Urothelium cell line (cell line): Measurements from ENCODE around the gene MARF1.
"Not testable (repeated sequence)": the region's sequence is repeated elsewhere in the genome, so short reads cannot be mapped to it uniquely, and the experiment has no call there.

ENCODE experiments used
- DNase-seq: peaks from one replicate; pipeline ENCODE4 v3.0.0; 2011; ENCODE audit warnings: low spot score, mixed read lengths
- FAIRE-seq: peaks from 2 replicates; lab custom pipeline; 2011; peaks lifted over from hg19 to GRCh38; lab: Jason Lieb, UNC

MARF1 gene

GRCh38 chr16:15576960-15577958, 65.7 kb downstream of the MARF1 start:
- DNase-seq: no peak

GRCh38 chr16:15575293-15576049, 67.5 kb downstream of the MARF1 start:
- DNase-seq: no peak
- FAIRE-seq: no peak

More at GRCh38 chr16:15576960-15577958, 65.7 kb downstream of the MARF1 start:
- FAIRE-seq: no peak

GRCh38 chr16:15574614-15574948, 68.4 kb downstream of the MARF1 start:
- FAIRE-seq: no peak
- DNase-seq: no peak

- not testable (repeated sequence) for FAIRE-seq, DNase-seq
Measured at GRCh38 chr16:15573896-15574613, 68.9 kb downstream of the MARF1 start.

- no peak for FAIRE-seq
- DNase-seq: no peak
Measured at GRCh38 chr16:15573274-15573895, 69.6 kb downstream of the MARF1 start.

GRCh38 chr16:15572329-15573001, 70.5 kb downstream of the MARF1 start:
- DNase-seq: no peak

GRCh38 chr16:15571557-15571956, 71.4 kb downstream of the MARF1 start:
- DNase-seq (no peak), FAIRE-seq (no peak)

More at GRCh38 chr16:15572329-15573001, 70.5 kb downstream of the MARF1 start:
- no peak for FAIRE-seq

- not testable (repeated sequence) for FAIRE-seq
Measured at GRCh38 chr16:15570666-15571065, 72.3 kb downstream of the MARF1 start.

GRCh38 chr16:15567823-15568222, 75.1 kb downstream of the MARF1 start:
- FAIRE-seq (no peak), DNase-seq (no peak)

More at GRCh38 chr16:15570666-15571065, 72.3 kb downstream of the MARF1 start:
- not testable (repeated sequence) for DNase-seq

- FAIRE-seq (no peak), DNase-seq (no peak)
Measured at GRCh38 chr16:15566095-15566494, 76.9 kb downstream of the MARF1 start.

GRCh38 chr16:15564604-15565339, 78.2 kb downstream of the MARF1 start:
- no peak for DNase-seq
- FAIRE-seq: no peak

GRCh38 chr16:15559176-15559575, 83.8 kb downstream of the MARF1 start:
- FAIRE-seq: no peak

GRCh38 chr16:15557258-15557657, 85.7 kb downstream of the MARF1 start:
- FAIRE-seq (no peak), DNase-seq (no peak)

More at GRCh38 chr16:15559176-15559575, 83.8 kb downstream of the MARF1 start:
- DNase-seq: no peak

GRCh38 chr16:15556130-15556529, 86.8 kb downstream of the MARF1 start:
- DNase-seq (no peak), FAIRE-seq (no peak)

GRCh38 chr16:15553313-15554088, 89.5 kb downstream of the MARF1 start:
- FAIRE-seq: no peak
- DNase-seq: no peak

GRCh38 chr16:15552507-15552906, 90.4 kb downstream of the MARF1 start:
- FAIRE-seq: no peak
- no peak for DNase-seq

GRCh38 chr16:15548482-15548891, 94.5 kb downstream of the MARF1 start:
- DNase-seq (no peak), FAIRE-seq (no peak)

GRCh38 chr16:15547768-15548096, 95.2 kb downstream of the MARF1 start:
- DNase-seq (no peak), FAIRE-seq (no peak)
